Esophagus squamous epithelium (tissue), 4 donors: ENCODE data around the gene LSM5.

Experiments
- CTCF ChIP-seq, 6 experiments: fragments of 450-650 bp in 4 of 6; fragments of 200-600 bp in 2 of 6; sonication (generic) in 2 of 6; IDR thresholded peaks; one replicate each; pipeline ENCODE4 v1.5.1; 2016 to 2019; ENCODE audit warnings: antibody characterized with exemption in 6 of 6, mild to moderate bottlenecking in 4 of 6, moderate library complexity in 4 of 6
- POLR2A ChIP-seq, 4 donors: fragments of 450-650 bp; IDR thresholded peaks; one replicate each; pipeline ENCODE4 v1.6.1; 2017; ENCODE audit warnings: antibody characterized with exemption in 4 of 4, mild to moderate bottlenecking in 4 of 4, moderate library complexity in 3 of 4

- TF ChIP-seq CTCF (IDR thresholded peaks at IDR 0.05), result no peak
- no peak for TF ChIP-seq POLR2A (IDR thresholded peaks at IDR 0.05)
Observed at GRCh38 chr7:32481921-32482320, 8.3 kb downstream of the LSM5 start.
